OCI-LY7 (cell line): ENCODE measurements around the gene HDAC4. TPM values are rescaled to one million over a fixed set of nuclear protein-coding genes. Genes with fewer than 3 reads are reported as not detected.

Source experiments
- BruUV-seq: library from RNA; stranded (reverse); fragments of 400-500 nt; replicated peaks from 2 replicates; lab custom pipeline; 2021; lab: Mats Ljungman, UMichigan
- CTCF ChIA-PET: fragments of 300-600 bp; sonication (Branson Sonifier 250); formaldehyde crosslinking; loops from one replicate; lab custom pipeline; 2022; ENCODE audit warnings: antibody characterized with exemption; ENCODE audit not compliant: unreplicated experiment; lab: Charles Lee
- POLR2A ChIA-PET: fragments of 300-600 bp; sonication (Branson Sonifier 250); formaldehyde crosslinking; loops from one replicate; lab custom pipeline; 2022; ENCODE audit warnings: antibody characterized with exemption; lab: Charles Lee
- DNase-seq: peaks from one replicate; pipeline ENCODE4 v3.0.0-alpha.2; 2015; ENCODE audit warnings: low spot score
- H2AFZ ChIP-seq: fragments of 200-600 bp; sonication (generic), shearing (Covaris generic); 2 replicates; pipeline ENCODE4 v1.6.1; 2014; ENCODE audit warnings: mild to moderate bottlenecking, antibody characterized with exemption, low read length, moderate library complexity
- H3K27ac ChIP-seq: fragments of 200-600 bp; sonication (generic); 2 replicates; pipeline ENCODE4 v1.5.1; 2014; ENCODE audit warnings: mixed run types, low read depth, mild to moderate bottlenecking, moderate library complexity, low read length, inconsistent platforms; ENCODE audit not compliant: poor library complexity, severe bottlenecking
- H3K36me3 ChIP-seq: fragments of 200-600 bp; sonication (generic); 2 replicates; pipeline ENCODE4 v1.6.1; 2014; ENCODE audit warnings: mild to moderate bottlenecking, antibody characterized with exemption, low read length, moderate library complexity, mixed read lengths; ENCODE audit not compliant: insufficient read depth
- H3K4me1 ChIP-seq: fragments of 200-600 bp; sonication (generic); 2 replicates; pipeline ENCODE4 v1.5.1; 2014; ENCODE audit warnings: mild to moderate bottlenecking, low read length; ENCODE audit not compliant: insufficient read depth, poor library complexity, severe bottlenecking
- H3K4me2 ChIP-seq: fragments of 200-600 bp; sonication (generic); 2 replicates; pipeline ENCODE4 v1.6.1; 2014; ENCODE audit warnings: mild to moderate bottlenecking, low read length
- H3K4me3 ChIP-seq: fragments of 200-600 bp; sonication (generic); 2 replicates; pipeline ENCODE4 v1.5.1; 2014; ENCODE audit warnings: mild to moderate bottlenecking, low read depth, low read length; ENCODE audit not compliant: poor library complexity, severe bottlenecking
- H3K79me2 ChIP-seq: fragments of 200-600 bp; sonication (generic); 2 replicates; pipeline ENCODE4 v1.6.1; 2016; ENCODE audit warnings: low read depth, mild to moderate bottlenecking, low read length, moderate library complexity, mixed read lengths; ENCODE audit not compliant: insufficient read depth
- H3K9me2 ChIP-seq: fragments of 200-600 bp; sonication (generic); 2 replicates; pipeline ENCODE4 v1.6.1; 2016; ENCODE audit warnings: mild to moderate bottlenecking, low read length, mixed read lengths; ENCODE audit not compliant: insufficient read depth
- H3K9me3 ChIP-seq: fragments of 200-600 bp; sonication (generic); 2 replicates; pipeline ENCODE4 v1.6.1; 2014; ENCODE audit warnings: mild to moderate bottlenecking, mixed run types, low read length, mixed read lengths
- H4K20me1 ChIP-seq: fragments of 200-600 bp; sonication (generic); 2 replicates; pipeline ENCODE4 v1.6.1; 2014; ENCODE audit warnings: mild to moderate bottlenecking, antibody characterized with exemption, low read length, moderate library complexity, mixed read lengths; ENCODE audit not compliant: insufficient read depth
- EZH2phosphoT487 ChIP-seq: fragments of 200-600 bp; sonication (generic); IDR thresholded peaks from 2 replicates; pipeline ENCODE4 v1.6.1; 2018; ENCODE audit warnings: low read depth, borderline replicate concordance, mild to moderate bottlenecking, mixed run types, antibody characterized with exemption, low read length, moderate library complexity, mixed read lengths
- intact Hi-C: fragments of 100-400 bp; cut with micrococcal nuclease; formaldehyde crosslinking; loops from one replicate; pipeline ENCODE4 v1.10.0; 2022; ENCODE audit not compliant: unreplicated experiment
- total RNA-seq, 2 experiments: library from RNA; depleted of rRNA in 1 of 2; stranded (reverse); fragments of >200 nt in 1 of 2; shearing (Covaris generic) in 1 of 2; gene quantifications; 2 replicates each; pipeline ENCODE4 v1.2.3, GENCODE V29; 2014 to 2022
- TF ChIP-seq, protein P1 (sequence below): fragments of 200-600 bp; sonication (generic); conservative IDR thresholded peaks from 2 replicates; pipeline ENCODE4 v1.5.1; 2014; ENCODE audit warnings: mild to moderate bottlenecking, antibody characterized with exemption, low read length, moderate library complexity, mixed read lengths

Gene HDAC4
- total RNA-seq, 2 experiments from 2014 or later, result 10.2 to 20.6 TPM

DNA sequence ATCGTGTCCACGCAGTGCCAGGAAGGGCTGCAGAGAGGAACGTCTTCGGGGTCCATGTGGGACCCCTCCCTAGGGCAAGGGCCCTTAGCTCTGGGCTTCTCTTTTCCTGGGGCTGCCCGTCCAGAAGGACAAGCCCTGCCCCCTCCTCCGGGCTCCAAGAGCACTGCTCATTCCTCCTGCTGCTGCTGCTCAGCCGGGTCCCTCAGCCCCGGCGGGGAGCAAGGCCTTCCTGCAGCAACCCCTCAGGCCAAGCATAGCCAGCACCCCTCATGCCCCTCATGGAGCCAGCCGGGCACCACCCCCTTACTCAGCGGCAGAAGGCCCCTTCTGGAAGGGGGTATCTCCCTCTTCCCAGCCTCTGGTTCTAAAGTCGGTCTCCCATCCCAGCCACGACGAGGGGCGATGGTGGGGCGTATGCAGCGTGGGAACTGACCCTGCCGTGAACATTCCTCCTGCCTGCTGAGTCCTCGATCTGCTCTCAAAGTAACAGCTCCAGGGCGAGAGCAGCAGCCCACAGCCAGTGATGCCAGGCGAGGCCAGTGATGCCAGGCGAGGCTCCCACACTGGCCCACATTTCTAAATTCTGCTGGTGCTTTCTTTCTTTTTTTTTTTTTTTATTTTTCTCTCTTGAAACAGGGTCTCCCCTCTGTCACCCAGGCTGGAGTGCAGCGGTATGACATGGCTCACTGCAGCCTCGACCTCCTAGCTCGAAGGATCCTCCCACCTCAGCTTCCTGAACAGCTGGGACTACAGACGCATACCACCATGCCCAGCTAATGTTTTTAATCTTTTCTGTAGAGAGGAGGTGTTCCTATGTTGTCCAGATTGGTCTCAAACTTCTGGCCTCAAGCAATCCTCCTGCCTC is 99.7 kb downstream of the HDAC4 start:
- H3K36me3 ChIP-seq, result no peaks in the 10 kb centered on the region
- no peaks in the 10 kb centered on the region for H3K9me3 ChIP-seq
- no peak overlapping the region for H2AFZ ChIP-seq
- peaks cover 10% of the 10 kb centered on the region; the same call in 1 of the 2 replicates for H4K20me1 ChIP-seq
- no peak overlapping the region for H3K27ac ChIP-seq
- no peaks in the 10 kb centered on the region for H3K9me2 ChIP-seq
- no peak for DNase-seq
- intact Hi-C loops, result no loop called here
- H3K4me1 ChIP-seq, result no peaks in the 10 kb centered on the region
- no peak overlapping the region for H3K4me2 ChIP-seq
- H3K79me2 ChIP-seq, result no peaks in the 10 kb centered on the region
- no peak for TF ChIP-seq EZH2phosphoT487
- TF ChIP-seq, protein P1, sequence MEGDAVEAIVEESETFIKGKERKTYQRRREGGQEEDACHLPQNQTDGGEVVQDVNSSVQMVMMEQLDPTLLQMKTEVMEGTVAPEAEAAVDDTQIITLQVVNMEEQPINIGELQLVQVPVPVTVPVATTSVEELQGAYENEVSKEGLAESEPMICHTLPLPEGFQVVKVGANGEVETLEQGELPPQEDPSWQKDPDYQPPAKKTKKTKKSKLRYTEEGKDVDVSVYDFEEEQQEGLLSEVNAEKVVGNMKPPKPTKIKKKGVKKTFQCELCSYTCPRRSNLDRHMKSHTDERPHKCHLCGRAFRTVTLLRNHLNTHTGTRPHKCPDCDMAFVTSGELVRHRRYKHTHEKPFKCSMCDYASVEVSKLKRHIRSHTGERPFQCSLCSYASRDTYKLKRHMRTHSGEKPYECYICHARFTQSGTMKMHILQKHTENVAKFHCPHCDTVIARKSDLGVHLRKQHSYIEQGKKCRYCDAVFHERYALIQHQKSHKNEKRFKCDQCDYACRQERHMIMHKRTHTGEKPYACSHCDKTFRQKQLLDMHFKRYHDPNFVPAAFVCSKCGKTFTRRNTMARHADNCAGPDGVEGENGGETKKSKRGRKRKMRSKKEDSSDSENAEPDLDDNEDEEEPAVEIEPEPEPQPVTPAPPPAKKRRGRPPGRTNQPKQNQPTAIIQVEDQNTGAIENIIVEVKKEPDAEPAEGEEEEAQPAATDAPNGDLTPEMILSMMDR, result no peak
- H3K4me3 ChIP-seq, result no peak overlapping the region
- BruUV-seq, result no TSS peak
- ChIA-PET CTCF (no interaction called here), POLR2A (interaction anchor here (0.6 kb wide), 2 partner anchors 318 to 807 kb away, joined by 3 to 5 read pairs; no protein-coding TSS in a partner anchor)

DNA sequence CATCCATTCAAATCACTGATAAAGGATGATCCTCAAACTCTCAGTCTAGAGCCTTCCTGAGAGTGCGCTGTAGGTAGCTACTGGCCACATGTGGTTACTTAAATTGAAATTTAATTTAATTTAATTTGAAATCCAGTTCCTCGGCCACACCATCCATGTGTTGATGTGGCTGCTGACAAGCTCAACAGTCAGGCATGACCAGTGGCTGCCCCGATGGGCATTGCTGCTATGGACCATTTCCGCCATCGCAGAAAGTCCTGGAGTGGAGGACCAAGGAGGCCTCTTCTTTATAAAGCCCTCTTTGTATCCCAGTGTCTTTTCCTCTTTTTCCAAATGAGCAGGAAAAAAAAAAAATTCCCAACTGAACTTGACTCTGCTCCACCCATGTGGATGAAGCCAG is 100.6 kb downstream of the HDAC4 start:
- Histone ChIP-seq H3K4me2 (no peak overlapping the region), H4K20me1 (peaks cover 10% of the 10 kb centered on the region; the same call in 1 of the 2 replicates), H3K79me2 (no peaks in the 10 kb centered on the region), H3K27ac (no peak overlapping the region), H2AFZ (no peak overlapping the region), H3K4me1 (no peaks in the 10 kb centered on the region), H3K4me3 (no peak overlapping the region), H3K9me3 (no peaks in the 10 kb centered on the region), H3K9me2 (no peaks in the 10 kb centered on the region), H3K36me3 (no peaks in the 10 kb centered on the region)
- ChIA-PET CTCF (no interaction called here), POLR2A (interaction anchor here (0.6 kb wide), 2 partner anchors 317 to 807 kb away, joined by 3 to 5 read pairs; no protein-coding TSS in a partner anchor)
- no peak for DNase-seq
- no peak for TF ChIP-seq EZH2phosphoT487
- TF ChIP-seq, protein P1, result no peak
- no TSS peak for BruUV-seq
- intact Hi-C loops, result no loop called here
